Liver (tissue), 9 donors: Measurements from ENCODE around the gene COPS4. TPM values are rescaled to one million over a fixed set of nuclear protein-coding genes. Genes with fewer than 3 reads are reported as not detected.
"Not testable (repeated sequence)": the region's sequence is repeated elsewhere in the genome, so short reads cannot be mapped to it uniquely, and the experiment has no call there.

ENCODE experiments used
- DNase-seq: peaks from one replicate; pipeline ENCODE4 v3.0.0-alpha.2; 2017; ENCODE audit warnings: low spot score
- H3K27ac ChIP-seq, 2 donors: one replicate each; pipeline ENCODE4 v1.7.0; 2013; ENCODE audit warnings: inconsistent platforms in 2 of 2, low read length in 2 of 2, control low read depth in 1 of 2, low read depth in 1 of 2, mild to moderate bottlenecking in 1 of 2
- H3K27me3 ChIP-seq, 4 donors: one replicate each; pipeline versions ENCODE4 v1.6.1 to v1.7.0; 2013; ENCODE audit warnings: low read length in 3 of 4, inconsistent platforms in 1 of 4, mild to moderate bottlenecking in 1 of 4, moderate library complexity in 1 of 4; ENCODE audit not compliant: control insufficient read depth in 4 of 4, insufficient read depth in 4 of 4
- H3K36me3 ChIP-seq, 4 donors: one replicate each; pipeline versions ENCODE4 v1.6.1 to v1.7.0; 2013; ENCODE audit warnings: low read length in 3 of 4, mild to moderate bottlenecking in 3 of 4, low read depth in 1 of 4, moderate library complexity in 1 of 4; ENCODE audit not compliant: control insufficient read depth in 4 of 4, insufficient read depth in 3 of 4
- H3K4me1 ChIP-seq, 4 donors: one replicate each; pipeline versions ENCODE4 v1.6.1 to v1.7.0; 2013; ENCODE audit warnings: low read length in 3 of 4, mild to moderate bottlenecking in 3 of 4, moderate library complexity in 1 of 4; ENCODE audit not compliant: control insufficient read depth in 4 of 4, insufficient read depth in 4 of 4
- H3K4me3 ChIP-seq, 3 donors: one replicate each; pipeline versions ENCODE4 v1.6.1 to v1.7.0; 2013; ENCODE audit warnings: low read length in 3 of 3, control low read depth in 1 of 3, low read depth in 1 of 3, mild to moderate bottlenecking in 1 of 3
- H3K9ac ChIP-seq, 2 donors: one replicate each; pipeline ENCODE4 v1.7.0; 2013; ENCODE audit warnings: low read length in 2 of 2, mild to moderate bottlenecking in 2 of 2, moderate library complexity in 2 of 2, control low read depth in 1 of 2, low read depth in 1 of 2
- H3K9me3 ChIP-seq, 4 donors: one replicate each; pipeline versions ENCODE4 v1.6.1 to v1.7.0; 2013; ENCODE audit warnings: low read length in 3 of 4; ENCODE audit not compliant: control insufficient read depth in 4 of 4
- ATF3 ChIP-seq: IDR thresholded peaks from 2 replicates; pipeline ENCODE4 v1.6.1; 2016; ENCODE audit warnings: antibody characterized with exemption
- CTCF ChIP-seq: fragments of 150-350 bp; IDR thresholded peaks from 2 replicates; pipeline ENCODE4 v1.5.1; 2017; ENCODE audit warnings: improper control_type of control experiment, low read depth, low read length; ENCODE audit not compliant: missing input control
- FOXA1 ChIP-seq: IDR thresholded peaks from 2 replicates; pipeline ENCODE4 v1.6.1; 2016; ENCODE audit warnings: antibody characterized with exemption
- FOXA2 ChIP-seq: IDR thresholded peaks from 2 replicates; pipeline ENCODE4 v1.6.1; 2016; ENCODE audit warnings: antibody characterized with exemption
- GABPA ChIP-seq, 2 donors: IDR thresholded peaks in 1 of 2; conservative IDR thresholded peaks in 1 of 2; 2 replicates each; pipeline ENCODE4 v1.6.1; 2016; ENCODE audit warnings: antibody characterized with exemption in 2 of 2, mild to moderate bottlenecking in 1 of 2, moderate library complexity in 1 of 2
- HNF4A ChIP-seq, 2 donors: conservative IDR thresholded peaks; 2 replicates each; pipeline ENCODE4 v1.6.1; 2016; ENCODE audit warnings: antibody characterized with exemption in 2 of 2, mild to moderate bottlenecking in 2 of 2
- JUND ChIP-seq, 2 donors: IDR thresholded peaks; 2 replicates each; pipeline ENCODE4 v1.6.1; 2016; ENCODE audit warnings: antibody characterized with exemption in 2 of 2
- MAX ChIP-seq: IDR thresholded peaks from 2 replicates; pipeline ENCODE4 v1.6.1; 2016; ENCODE audit warnings: antibody characterized with exemption
- RAD21 ChIP-seq, 2 donors: IDR thresholded peaks; 2 replicates each; pipeline ENCODE4 v1.6.1; 2016; ENCODE audit warnings: antibody characterized with exemption in 2 of 2, mild to moderate bottlenecking in 2 of 2
- RXRA ChIP-seq, 2 donors: IDR thresholded peaks; 2 replicates each; pipeline ENCODE4 v1.6.1; 2017 to 2018; ENCODE audit warnings: antibody characterized with exemption in 2 of 2, mild to moderate bottlenecking in 1 of 2
- SP1 ChIP-seq: IDR thresholded peaks from 2 replicates; pipeline ENCODE4 v1.6.1; 2018; ENCODE audit warnings: antibody characterized with exemption, mild to moderate bottlenecking
- TAF1 ChIP-seq: conservative IDR thresholded peaks from 2 replicates; pipeline ENCODE4 v1.6.1; 2016; ENCODE audit warnings: antibody characterized with exemption, mild to moderate bottlenecking
- YY1 ChIP-seq: IDR thresholded peaks from 2 replicates; pipeline ENCODE4 v1.6.1; 2016; ENCODE audit warnings: antibody characterized with exemption, mild to moderate bottlenecking
- WGBS: extraction: QIAGEN DNeasy Blood & Tissue Kit; methylation state at CpG from one replicate; pipeline ENCODE4 v1.1.7; 2013; 5-methylcytosine and 5-hydroxymethylcytosine counted together
- polyA plus RNA-seq, 2 donors: library from polyadenylated mRNA; stranded (reverse) in 1 of 2; unstranded in 1 of 2; fragments of 200-250 nt in 1 of 2; fragments of >200 nt in 1 of 2; fragmentation: Nextera tagmentation in 1 of 2; extraction: Ambion mirVana in 1 of 2; gene quantifications; one replicate each; pipeline versions ENCODE4 v1.2.1 to v1.2.3, GENCODE V29; 2013 to 2015
- total RNA-seq, 2 donors: library from RNA; depleted of rRNA; stranded (reverse); fragments of >200 nt; gene quantifications; one replicate each; pipeline ENCODE4 v1.2.3, GENCODE V29; 2014
- TF ChIP-seq, protein P1 (sequence below): IDR thresholded peaks from 2 replicates; pipeline ENCODE4 v1.6.1; 2016; ENCODE audit warnings: antibody characterized with exemption
- donor health status: healthy.
- donor health status: healthy.
- donor health status: healthy.
- donor health status: healthy.
- donor health status: healthy.

Gene COPS4
- total and polyA plus RNA-seq, 4 donors, result 15.3 to 46.3 (median 17.4) TPM

- TF ChIP-seq MAX, result no peak
Measured at GRCh38 chr4:83022724-83023450, 12.1 kb upstream of the COPS4 start (continued).

GRCh38 chr4:83023599-83023998 is 11.4 kb upstream of the COPS4 start:
- DNase-seq, H3K4me3 ChIP-seq, H3K4me1 ChIP-seq, H3K9me3 ChIP-seq, H3K27me3 ChIP-seq, H3K36me3 ChIP-seq, H3K27ac ChIP-seq, H3K9ac ChIP-seq: not testable (repeated sequence)
- WGBS, result 91% methylated on average over 1 of the region's 1 CpG

GRCh38 chr4:83024233-83024632 is 10.8 kb upstream of the COPS4 start:
- DNase-seq, result no peak
- no peak overlapping the region for H3K27ac ChIP-seq
- no peak overlapping the region for H3K4me3 ChIP-seq
- TF ChIP-seq YY1 (no peak), HNF4A (conservative IDR thresholded peaks at IDR 0.05) (no peak), CTCF (no peak), ATF3 (no peak), SP1 (no peak)
- TF ChIP-seq, protein P1, sequence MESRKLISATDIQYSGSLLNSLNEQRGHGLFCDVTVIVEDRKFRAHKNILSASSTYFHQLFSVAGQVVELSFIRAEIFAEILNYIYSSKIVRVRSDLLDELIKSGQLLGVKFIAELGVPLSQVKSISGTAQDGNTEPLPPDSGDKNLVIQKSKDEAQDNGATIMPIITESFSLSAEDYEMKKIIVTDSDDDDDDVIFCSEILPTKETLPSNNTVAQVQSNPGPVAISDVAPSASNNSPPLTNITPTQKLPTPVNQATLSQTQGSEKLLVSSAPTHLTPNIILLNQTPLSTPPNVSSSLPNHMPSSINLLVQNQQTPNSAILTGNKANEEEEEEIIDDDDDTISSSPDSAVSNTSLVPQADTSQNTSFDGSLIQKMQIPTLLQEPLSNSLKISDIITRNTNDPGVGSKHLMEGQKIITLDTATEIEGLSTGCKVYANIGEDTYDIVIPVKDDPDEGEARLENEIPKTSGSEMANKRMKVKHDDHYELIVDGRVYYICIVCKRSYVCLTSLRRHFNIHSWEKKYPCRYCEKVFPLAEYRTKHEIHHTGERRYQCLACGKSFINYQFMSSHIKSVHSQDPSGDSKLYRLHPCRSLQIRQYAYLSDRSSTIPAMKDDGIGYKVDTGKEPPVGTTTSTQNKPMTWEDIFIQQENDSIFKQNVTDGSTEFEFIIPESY, result no peak
- no peaks in the 10 kb centered on the region for H3K36me3 ChIP-seq
- 71% methylated on average over 2 of the region's 2 CpGs for WGBS
- H3K9ac ChIP-seq, result no peak overlapping the region
- peaks cover 0 to 7% (median under 1%) of the 10 kb centered on the region in 4 donors for H3K9me3 ChIP-seq
- no peaks in the 10 kb centered on the region for H3K27me3 ChIP-seq
- H3K4me1 ChIP-seq, result no peaks in the 10 kb centered on the region

DNA sequence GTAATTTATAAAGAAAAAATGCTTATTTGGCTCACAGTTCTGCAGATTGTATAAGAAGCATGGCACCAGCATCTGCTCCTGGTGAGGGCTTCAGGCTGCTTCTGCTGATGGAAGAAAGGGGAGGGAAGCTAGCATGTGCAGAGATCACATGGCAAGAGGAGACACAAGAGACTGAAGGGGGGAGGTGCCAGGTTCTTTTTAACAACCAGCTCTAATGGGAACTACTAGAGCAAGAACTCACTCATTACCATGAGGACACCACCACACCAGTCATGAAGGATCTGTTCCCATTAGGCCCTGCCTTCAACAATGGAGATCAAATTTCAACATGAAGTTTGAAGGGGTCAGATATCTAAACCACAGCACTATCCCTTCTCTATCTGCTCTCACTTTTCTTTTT is 9.4 kb upstream of the COPS4 start:
- Histone ChIP-seq H3K9ac (no peak overlapping the region), H3K27ac (no peak overlapping the region), H3K4me1 (no peaks in the 10 kb centered on the region), H3K36me3 (no peaks in the 10 kb centered on the region), H3K4me3 (no peak overlapping the region), H3K27me3 (no peaks in the 10 kb centered on the region), H3K9me3 (peaks cover 0 to 7% (median under 1%) of the 10 kb centered on the region in 4 donors)
- DNase-seq, result no peak
- TF ChIP-seq FOXA1, result no peak
- TF ChIP-seq CTCF, result no peak
- no peak for TF ChIP-seq FOXA2
- TF ChIP-seq RXRA (IDR thresholded peaks at IDR 0.05), result no peak
- TF ChIP-seq TAF1, result no peak
- TF ChIP-seq, protein P1, result no peak
- no peak for TF ChIP-seq GABPA (IDR thresholded peaks at IDR 0.05 in 1 of 2, conservative IDR thresholded peaks at IDR 0.05 in 1 of 2)
- TF ChIP-seq RAD21 (IDR thresholded peaks at IDR 0.05), result no peak
- TF ChIP-seq JUND (IDR thresholded peaks at IDR 0.05), result no peak
- TF ChIP-seq YY1, result no peak
